Erythroblast (primary cell): ENCODE results near the gene TIMP3.

Source experiments
- GATA1 ChIP-seq: IDR thresholded peaks from 2 replicates; pipeline ENCODE4 v1.6.1; 2011; ENCODE audit warnings: low read depth, mild to moderate bottlenecking, control low read depth, low read length, moderate library complexity
- POLR2A ChIP-seq: IDR thresholded peaks from 2 replicates; pipeline ENCODE4 v1.6.1; 2011; ENCODE audit warnings: mild to moderate bottlenecking, low read length

DNA sequence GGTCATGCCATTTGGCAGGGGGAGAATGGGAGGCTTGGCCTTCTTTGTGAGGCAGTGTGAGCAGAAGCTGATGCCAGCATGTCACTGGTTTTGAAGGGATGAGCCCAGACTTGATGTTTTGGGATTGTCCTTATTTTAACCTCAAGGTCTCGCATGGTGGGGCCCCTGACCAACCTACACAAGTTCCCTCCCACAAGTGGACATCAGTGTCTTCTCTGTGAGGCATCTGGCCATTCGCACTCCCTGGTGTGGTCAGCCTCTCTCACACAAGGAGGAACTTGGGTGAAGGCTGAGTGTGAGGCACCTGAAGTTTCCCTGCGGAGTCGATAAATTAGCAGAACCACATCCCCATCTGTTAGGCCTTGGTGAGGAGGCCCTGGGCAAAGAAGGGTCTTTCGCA is 59.8 kb downstream of the TIMP3 start:
- TF ChIP-seq POLR2A (no peak), GATA1 (no peak)
